Peyer's patch (tissue), 4 donors: ENCODE measurements around the gene PGAM5. TPM values are rescaled to one million over a fixed set of nuclear protein-coding genes. Genes with fewer than 3 reads are reported as not detected.
A peak's percentile ranks its signal among the peaks of the same experiment; 100 is the strongest.

Experiments used
- DNase-seq, 3 donors: peaks; one replicate each; pipeline ENCODE4 v3.0.0-alpha.2; 2017 to 2019
- H3K27ac ChIP-seq, 4 donors: fragments of 200-600 bp; sonication (generic); one replicate each; pipeline ENCODE4 v1.5.1; 2016 to 2019
- H3K27me3 ChIP-seq, 2 donors: fragments of 200-600 bp; sonication (generic); one replicate each; pipeline ENCODE4 v1.5.1; 2019
- H3K36me3 ChIP-seq, 3 donors: fragments of 200-600 bp; sonication (generic); one replicate each; pipeline ENCODE4 v1.5.1; 2016 to 2019
- H3K4me1 ChIP-seq, 4 donors: fragments of 200-600 bp; sonication (generic); one replicate each; pipeline ENCODE4 v1.5.1; 2016 to 2019
- H3K4me3 ChIP-seq, 4 donors: fragments of 200-600 bp; sonication (generic); 1 replicate in 3 of 4; 2 replicates in 1 of 4; pipeline ENCODE4 v1.5.1; 2016 to 2019; ENCODE audit warnings: mild to moderate bottlenecking in 1 of 4
- H3K9me3 ChIP-seq, 4 donors: fragments of 200-600 bp; sonication (generic); one replicate each; pipeline ENCODE4 v1.5.1; 2016 to 2019; ENCODE audit warnings: mild to moderate bottlenecking in 1 of 4
- CTCF ChIP-seq, 6 experiments: fragments of 450-650 bp in 4 of 6; fragments of 200-600 bp in 2 of 6; sonication (generic) in 1 of 6; IDR thresholded peaks; one replicate each; pipeline ENCODE4 v1.5.1; 2017 to 2019; ENCODE audit warnings: antibody characterized with exemption in 6 of 6, mild to moderate bottlenecking in 3 of 6, moderate library complexity in 1 of 6
- POLR2A ChIP-seq, 2 donors: fragments of 450-650 bp; IDR thresholded peaks; one replicate each; pipeline ENCODE4 v1.5.1; 2017; ENCODE audit warnings: antibody characterized with exemption in 2 of 2, mild to moderate bottlenecking in 2 of 2, moderate library complexity in 2 of 2
- total RNA-seq, 4 donors: library from RNA; depleted of rRNA; stranded (reverse); fragments of >200 nt; gene quantifications; one replicate each; pipeline ENCODE4 v1.1.0, GENCODE V29; 2016

Gene PGAM5
- 10 to 100 TPM; 23.5 to 45.4 (median 29.0) TPM for total RNA-seq

DNA sequence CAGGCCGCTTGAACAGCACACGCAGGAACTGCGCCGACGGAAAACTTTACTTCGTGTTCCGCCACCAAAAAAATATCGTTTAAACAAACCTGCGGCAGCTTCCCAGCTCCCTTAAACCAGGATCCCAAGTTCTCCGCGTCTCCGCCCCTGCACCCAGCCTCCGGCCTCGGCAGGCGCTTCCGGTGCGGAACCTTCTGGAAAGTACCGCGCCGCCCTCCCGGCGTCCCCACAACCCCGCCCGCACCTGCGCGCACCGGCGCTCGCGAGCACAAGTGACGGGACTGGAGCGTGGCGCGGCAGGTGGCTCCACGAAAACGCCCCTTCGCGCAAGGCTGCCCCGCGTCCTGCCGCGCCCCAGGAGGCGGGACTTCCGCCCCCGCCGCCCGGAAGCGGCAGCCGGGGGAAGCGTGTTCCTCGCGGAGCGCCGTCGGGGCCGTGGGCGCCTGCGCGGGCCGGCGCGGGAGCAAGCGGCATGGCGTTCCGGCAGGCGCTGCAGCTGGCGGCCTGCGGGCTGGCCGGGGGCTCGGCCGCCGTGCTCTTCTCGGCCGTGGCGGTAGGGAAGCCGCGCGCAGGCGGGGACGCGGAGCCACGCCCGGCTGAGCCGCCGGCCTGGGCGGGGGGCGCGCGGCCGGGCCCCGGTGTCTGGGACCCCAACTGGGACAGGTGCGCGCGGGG, at the start of gene PGAM5:
PGAM5 (plus strand) TSS at position 438 of the 675 bp plus-strand sequence; CDS start at position 473, 35 bp downstream.
- peak within 1 kb of the TSS; percentile 86 to 90 (median 88) for H3K27ac ChIP-seq
- peaks cover 0 to 22% (median 4%) of the 10 kb centered on the region in 4 donors for H3K4me1 ChIP-seq
- peak within 1 kb of the TSS; percentile 73 to 98 (median 94) for H3K4me3 ChIP-seq
- H3K9me3 ChIP-seq: peaks cover 0 to 5% (median 0%) of the 10 kb centered on the region in 4 donors
- peaks cover 0 to 7% (median 0%) of the 10 kb centered on the region in 3 donors for H3K36me3 ChIP-seq
- peak; percentile 89 to 96 (median 95) for DNase-seq
- no peaks in the 10 kb centered on the region for H3K27me3 ChIP-seq
- peak in 1 of 6 experiments; percentile 15 for TF ChIP-seq CTCF (IDR thresholded peaks at IDR 0.05)
- TF ChIP-seq POLR2A (IDR thresholded peaks at IDR 0.05): peak; percentile 56 to 82

DNA sequence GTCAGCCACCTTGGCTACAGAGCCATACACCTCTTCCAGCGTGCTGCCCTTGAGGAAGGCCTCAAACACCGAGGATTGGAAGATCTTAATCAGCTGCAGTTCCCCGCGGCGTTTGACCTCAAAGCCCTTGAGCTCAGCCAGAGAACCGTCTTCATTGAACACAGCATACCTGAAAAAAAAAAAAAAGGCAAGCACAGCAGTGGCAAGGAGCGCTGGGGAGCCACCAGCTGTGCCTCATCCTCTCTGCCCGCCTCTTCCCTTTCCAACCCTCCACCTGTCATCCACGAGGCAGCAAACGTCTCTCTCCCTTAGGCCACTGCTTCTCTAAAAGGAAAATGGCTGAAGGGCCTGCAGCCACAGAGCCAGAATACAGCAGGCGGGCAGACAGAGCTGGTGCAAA, 49.6 kb upstream of the PGAM5 start:
- DNase-seq: peak in 1 of 3 donors; percentile 21
- Histone ChIP-seq H3K4me3 (no peak overlapping the region), H3K27ac (no peak overlapping the region), H3K4me1 (no peaks in the 10 kb centered on the region), H3K27me3 (no peaks in the 10 kb centered on the region), H3K9me3 (no peaks in the 10 kb centered on the region), H3K36me3 (peaks cover 0 to 96% (median 0%) of the 10 kb centered on the region in 3 donors)
- TF ChIP-seq CTCF (IDR thresholded peaks at IDR 0.05) (no peak), POLR2A (IDR thresholded peaks at IDR 0.05) (no peak)

GRCh38 chr12:132661972-132662371, 48.7 kb upstream of the PGAM5 start:
- Histone ChIP-seq H3K4me1 (no peaks in the 10 kb centered on the region), H3K9me3 (no peaks in the 10 kb centered on the region), H3K36me3 (peaks cover 0 to 96% (median 0%) of the 10 kb centered on the region in 3 donors), H3K27me3 (no peaks in the 10 kb centered on the region), H3K4me3 (no peak overlapping the region), H3K27ac (no peak overlapping the region)
- peak in 1 of 3 donors; percentile 32 for DNase-seq
- TF ChIP-seq CTCF (IDR thresholded peaks at IDR 0.05) (no peak), POLR2A (IDR thresholded peaks at IDR 0.05) (no peak)

- Histone ChIP-seq H3K4me3 (no peak overlapping the region), H3K36me3 (peaks cover 0 to 96% (median 0%) of the 10 kb centered on the region in 3 donors), H3K27me3 (no peaks in the 10 kb centered on the region), H3K4me1 (no peaks in the 10 kb centered on the region), H3K9me3 (no peaks in the 10 kb centered on the region), H3K27ac (no peak overlapping the region)
- TF ChIP-seq CTCF (IDR thresholded peaks at IDR 0.05) (no peak), POLR2A (IDR thresholded peaks at IDR 0.05) (no peak)
- peak in 1 of 3 donors; percentile 37 for DNase-seq
Measured at GRCh38 chr12:132662901-132663755, 47.5 kb upstream of the PGAM5 start.

DNA sequence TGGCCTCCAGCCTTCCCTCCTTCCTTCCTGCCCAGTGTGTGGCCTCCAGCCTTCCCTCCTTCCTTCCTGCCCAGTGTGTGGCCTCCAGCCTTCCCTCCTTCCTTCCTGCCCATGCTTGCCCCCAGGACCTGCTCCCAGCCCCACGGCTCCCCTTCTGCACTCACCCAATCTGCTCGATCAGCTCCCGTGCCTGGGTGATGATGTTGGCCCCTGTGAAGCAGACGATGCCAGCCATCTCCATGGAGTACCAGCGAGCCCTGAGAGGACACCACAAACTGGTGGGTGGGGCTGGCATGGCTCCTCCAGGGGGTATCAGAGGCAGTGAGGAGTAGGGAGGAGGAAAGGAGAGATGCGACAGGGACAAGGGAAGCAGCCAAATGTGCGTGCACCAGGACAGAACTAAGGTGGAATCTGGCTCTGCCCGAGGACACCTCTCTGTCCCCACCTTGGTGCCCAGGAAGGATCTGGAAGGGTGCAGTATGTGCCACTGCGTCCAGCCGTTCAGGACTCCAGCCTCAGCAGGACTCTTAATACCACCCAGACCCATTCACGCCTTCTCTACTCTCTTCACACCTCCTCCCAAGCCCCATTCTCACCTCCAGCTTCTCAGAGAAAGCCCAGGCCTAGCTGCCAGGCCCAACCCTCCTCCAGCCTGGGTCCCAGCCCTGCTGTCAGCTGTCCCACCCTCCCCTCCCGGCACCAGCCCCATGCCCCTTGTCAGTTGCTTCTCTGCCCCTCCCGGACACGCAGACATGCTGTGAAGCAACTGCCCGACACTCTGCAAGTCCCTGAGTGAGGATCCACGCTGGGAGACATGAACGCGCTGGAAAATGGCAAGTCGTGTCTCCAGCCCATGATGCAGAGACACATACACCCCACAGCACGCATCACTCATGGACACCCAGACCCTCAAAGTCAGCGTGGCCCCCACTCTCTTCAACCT, 46.2 kb upstream of the PGAM5 start:
- Histone ChIP-seq H3K4me1 (no peaks in the 10 kb centered on the region), H3K27ac (no peak overlapping the region), H3K4me3 (no peak overlapping the region), H3K36me3 (peaks cover 0 to 96% (median 0%) of the 10 kb centered on the region in 3 donors), H3K9me3 (no peaks in the 10 kb centered on the region), H3K27me3 (no peaks in the 10 kb centered on the region)
- TF ChIP-seq POLR2A (IDR thresholded peaks at IDR 0.05) (no peak), CTCF (IDR thresholded peaks at IDR 0.05) (no peak)
- DNase-seq: peak in 1 of 3 donors; percentile 32
